HK-2 (cell line): ENCODE data around the gene MRPL58.

Experiments
- DNase-seq: peaks from one replicate; pipeline ENCODE4 v3.0.0-alpha.2; 2018; ENCODE audit not compliant: unreplicated experiment

Gene MRPL58

DNA sequence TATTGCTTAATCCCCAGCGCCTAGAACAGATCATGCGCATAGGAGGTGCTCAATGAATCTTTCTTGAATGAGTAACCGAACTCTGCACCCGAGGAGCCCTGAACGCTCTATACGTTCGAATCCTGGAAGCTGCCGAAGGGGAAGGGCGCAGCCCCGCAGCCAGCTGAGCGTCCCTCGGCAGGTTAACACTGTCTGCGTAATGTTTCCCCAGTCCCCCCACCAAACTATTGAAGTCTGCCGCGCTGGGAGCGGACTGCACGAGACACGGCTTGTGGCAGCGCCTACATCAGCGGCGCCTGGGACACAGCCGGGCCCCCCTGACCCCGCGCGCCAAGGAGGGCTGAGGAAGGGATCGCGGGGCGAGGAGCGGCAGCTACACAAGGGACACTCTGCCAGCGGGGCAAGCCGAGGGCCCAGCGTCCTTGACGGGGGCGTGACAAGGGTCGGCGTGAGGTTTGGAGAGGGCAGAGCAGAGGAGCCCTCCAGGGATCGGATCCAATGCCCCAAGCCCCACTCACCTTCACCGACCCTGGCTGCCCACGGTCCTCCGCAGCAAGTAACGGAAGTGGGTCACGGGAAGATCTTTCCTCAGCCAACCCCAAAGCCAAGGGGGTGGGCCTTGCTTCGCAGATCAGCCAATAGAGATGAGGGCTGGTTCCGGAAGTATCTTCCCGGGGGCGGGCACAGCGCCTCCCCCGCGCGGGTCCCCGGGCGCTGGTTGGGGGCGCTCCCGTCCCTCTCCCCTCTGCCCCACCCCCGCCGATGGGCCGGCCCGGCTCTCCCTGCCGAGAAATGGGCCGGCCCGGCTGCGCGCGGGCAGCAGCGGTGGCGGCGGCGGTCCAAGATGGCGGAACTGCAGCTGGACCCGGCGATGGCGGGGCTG is 34.2 kb downstream of the MRPL58 start, which contains the start of the genes ATP5PD and KCTD2:
ATP5PD (minus strand) TSS at position 563 of the 883 bp plus-strand sequence. CDS start 4,319 bp downstream, outside the sequence.
KCTD2 (plus strand) TSS at position 819 of the 883 bp plus-strand sequence; CDS start at position 845, 26 bp downstream.
- peak; percentile 95 for DNase-seq

DNA sequence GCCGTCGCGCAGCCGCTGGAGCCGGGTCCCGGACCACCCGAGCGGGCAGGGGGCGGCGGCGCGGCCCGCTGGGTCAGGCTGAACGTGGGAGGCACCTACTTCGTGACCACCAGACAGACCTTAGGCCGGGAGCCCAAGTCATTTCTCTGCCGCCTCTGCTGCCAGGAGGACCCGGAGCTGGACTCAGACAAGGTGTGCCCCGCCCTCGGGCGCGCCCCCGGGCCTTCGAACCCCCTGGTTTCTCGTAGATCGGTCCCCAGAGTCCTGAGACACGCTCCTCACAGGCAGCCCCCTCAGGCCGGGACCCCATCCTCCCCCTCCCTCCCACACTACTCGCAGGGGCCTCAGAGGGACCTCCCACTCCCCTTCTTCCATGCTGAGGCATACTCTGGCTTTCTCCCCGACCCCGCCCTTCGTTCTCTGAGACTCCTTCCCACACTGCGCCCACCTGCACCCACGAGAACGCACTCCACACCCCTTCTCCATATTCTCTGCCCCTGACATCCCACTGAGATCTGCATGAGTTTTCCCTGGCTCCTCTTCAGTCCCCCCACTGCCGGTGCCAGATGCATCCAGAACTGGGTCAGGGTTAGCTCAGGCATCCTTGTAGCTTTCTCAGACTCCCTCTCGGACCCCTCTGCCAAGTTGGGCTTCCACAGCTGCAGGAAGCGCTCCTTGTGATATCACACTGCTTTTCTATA is 35.1 kb downstream of the MRPL58 start:
- DNase-seq, result peak; percentile 19

DNA sequence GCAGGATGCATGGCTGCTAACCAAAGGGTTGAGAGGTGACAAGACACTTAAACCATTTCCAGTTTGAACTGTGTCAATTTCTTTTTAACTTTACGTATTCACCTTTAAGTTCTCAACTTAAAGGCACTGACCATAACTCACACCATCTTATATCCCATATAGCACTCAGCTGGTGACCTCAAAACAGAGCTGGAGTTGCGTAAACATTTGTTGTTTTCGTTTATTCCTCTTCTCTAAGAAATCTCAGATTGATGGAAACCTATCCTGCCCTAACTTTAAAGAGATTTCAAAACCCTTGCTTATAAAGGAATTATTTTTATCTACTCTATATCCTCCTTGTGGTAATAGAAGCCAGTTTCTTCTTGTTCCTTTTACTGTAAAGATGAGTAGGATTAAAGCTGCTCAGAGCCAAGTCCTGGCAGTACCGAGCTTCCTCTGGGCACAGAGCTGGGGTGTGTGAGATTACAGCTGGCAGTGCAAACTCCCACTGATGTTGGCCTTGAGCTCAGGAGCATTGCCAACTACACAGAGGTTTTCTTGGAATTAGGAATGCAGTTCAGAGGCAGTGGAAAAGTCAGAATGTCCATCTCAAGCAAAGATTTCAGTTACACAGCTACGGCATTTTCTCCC is 35.9 kb downstream of the MRPL58 start:
- no peak for DNase-seq

DNA sequence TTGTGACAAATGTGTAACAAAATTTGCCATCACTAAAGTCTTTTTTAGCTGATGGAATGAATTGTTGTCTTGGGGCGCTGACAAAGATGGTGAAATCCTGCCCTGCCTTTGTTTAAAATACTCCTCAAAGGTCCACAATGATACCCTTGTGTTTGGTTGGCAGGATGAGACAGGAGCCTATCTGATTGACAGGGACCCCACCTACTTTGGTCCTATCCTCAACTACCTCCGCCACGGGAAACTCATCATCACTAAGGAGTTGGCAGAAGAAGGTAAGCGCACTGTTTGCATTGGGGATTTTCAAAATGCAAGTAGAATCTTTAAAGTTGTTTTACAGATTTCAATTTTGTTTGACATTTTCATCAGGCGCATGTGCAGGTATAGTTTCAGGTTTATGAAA is 36.6 kb downstream of the MRPL58 start:
- DNase-seq, result no peak

DNA sequence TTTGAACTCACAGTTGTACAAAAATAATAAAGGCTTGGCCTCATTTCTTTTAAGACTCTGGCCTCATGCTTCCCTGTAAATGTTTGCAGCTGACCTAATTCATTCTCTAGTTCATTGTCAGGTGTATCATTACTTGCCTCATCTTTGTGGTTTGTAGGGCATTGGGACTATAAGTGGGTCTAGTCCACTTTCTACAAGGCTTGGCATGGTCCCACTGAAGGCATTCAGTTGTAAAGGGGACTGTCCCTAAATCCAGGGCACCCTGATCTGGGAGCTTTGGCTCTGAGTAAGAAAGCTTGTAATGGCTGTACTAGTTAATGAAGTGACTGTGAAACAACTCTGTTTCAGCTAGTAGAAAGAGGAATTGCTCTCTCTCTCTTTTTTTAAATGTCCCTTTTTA is 37.2 kb downstream of the MRPL58 start:
- no peak for DNase-seq

DNA sequence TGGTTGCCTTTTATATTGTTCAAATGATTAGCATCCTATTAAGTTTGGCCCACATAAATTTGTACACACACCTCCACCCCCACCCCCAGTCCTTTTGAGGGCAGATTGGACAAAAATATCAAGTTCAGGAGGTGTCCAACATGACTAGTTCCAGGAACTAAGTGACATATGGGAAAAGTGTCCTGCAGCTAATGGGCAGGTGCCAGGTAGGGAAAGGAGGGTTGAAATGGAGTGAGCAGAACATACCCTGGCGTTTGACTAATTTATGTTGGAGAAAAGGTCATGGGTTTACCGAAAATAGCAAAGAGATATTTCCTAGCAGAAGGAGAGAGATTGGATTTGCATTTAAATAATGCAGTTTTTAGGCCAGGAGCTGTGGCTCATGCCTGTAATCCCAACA is 39.5 kb downstream of the MRPL58 start:
- DNase-seq, result no peak

DNA sequence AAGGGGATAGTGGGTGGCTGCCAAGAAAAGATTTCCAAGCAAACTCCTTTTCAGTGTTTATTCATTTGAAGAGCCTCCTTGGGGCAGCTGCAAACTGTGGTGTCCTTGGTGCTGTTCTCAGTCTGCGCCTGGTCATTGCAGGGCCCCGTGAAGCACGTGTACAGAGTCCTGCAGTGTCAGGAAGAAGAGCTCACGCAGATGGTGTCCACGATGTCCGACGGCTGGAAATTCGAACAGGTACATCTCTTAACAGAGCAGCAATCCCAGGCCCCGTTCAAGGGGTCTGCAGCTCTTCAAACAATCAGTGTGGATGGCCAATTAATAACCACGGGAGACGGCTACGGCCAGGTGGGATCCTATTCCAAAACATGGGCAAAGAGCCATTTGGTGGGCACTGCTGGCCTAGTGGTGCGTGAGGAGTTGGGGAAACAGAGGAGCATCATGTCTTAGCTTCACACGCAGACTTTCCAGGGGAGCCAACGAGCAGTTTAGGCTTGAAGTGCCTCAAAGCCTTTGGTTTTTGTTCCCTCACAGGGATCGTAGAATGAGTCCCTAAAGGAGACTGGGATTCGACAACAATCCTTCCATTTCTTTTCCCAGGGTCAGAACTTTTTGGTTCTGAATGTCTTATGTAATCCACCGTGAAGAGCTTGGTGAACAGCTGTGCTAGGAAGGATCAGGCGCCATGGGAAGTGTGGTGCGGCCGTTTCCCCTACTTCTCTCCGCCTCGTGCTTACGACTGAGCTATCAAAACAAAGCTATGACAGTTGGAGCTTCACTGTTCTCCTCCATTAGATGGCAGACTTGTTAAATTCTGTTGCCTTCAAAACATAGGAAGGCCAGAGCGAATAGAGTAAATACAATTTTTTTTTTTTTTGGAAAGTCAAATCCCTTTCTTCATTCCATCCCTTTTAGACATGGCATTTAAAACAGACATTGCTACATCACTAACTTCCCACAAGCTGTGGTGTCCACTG is 47.2 kb downstream of the MRPL58 start:
- no peak for DNase-seq

DNA sequence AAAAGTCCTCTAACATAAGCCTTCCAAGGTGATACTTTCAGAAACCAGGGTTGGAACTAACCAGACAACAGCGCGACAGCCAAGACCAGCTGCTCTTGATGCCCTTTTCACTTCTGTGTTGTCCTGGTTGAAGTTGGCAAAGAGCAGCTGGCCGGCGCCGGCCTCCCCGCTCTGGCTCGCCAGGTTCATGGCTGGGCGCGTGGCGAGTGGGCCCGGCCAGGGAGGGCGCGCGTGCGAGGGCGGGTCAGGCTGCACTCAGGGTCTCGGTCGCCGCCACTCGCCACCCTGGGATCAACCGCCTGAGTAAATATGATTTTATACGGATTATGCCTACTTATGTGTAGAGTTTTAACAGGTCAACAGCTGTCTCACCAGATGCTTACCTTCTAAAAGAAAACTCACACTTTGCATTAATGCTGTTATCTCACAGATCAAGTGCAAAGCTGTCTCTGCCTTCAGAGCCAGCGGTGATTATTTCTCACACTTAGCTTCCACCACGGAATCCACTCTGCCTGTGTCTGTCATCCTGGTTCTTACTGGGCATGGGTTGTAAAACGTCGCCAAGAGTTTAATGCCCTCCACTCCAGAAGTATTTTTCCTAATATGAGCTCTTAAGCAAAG is 48.1 kb downstream of the MRPL58 start:
- no peak for DNase-seq

DNA sequence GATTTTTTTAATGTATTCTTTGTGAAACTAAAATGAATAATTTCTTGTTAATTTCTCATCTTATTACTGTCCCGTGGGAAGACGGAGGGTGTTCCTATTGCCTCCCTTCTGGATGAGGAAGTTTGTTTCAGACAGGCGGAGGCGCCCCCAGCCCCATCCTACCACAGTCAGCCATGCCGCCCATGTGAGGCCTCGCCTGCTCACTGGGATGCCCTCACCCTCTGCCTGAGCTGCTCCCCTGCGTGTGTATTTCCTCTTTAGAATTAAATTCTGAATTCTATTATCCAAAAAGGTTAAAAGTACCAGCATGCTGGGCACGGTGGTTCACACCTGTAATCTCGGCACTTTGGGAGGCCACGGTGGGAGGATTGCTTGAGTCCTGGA is 48.6 kb downstream of the MRPL58 start:
- no peak for DNase-seq

DNA sequence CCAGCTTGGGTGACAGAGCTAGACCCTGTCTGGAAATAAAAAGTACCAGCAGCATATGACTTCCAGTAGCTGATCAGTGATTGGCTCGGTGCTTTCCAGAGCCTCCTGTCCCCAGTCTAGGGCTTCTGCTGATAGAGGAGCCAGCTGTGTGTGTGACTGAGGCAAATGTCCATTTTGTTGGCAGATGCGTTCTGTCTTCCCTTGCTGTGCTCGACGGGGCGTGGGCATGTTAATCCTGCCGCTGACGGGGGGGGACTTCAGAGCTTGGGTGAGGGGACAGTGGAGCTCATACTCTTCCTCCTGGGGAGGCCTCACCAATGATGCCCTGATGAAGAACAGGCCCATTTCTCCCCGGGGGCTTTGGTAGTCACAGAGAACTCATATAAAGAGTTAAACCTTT is 49.1 kb downstream of the MRPL58 start:
- DNase-seq, result no peak

DNA sequence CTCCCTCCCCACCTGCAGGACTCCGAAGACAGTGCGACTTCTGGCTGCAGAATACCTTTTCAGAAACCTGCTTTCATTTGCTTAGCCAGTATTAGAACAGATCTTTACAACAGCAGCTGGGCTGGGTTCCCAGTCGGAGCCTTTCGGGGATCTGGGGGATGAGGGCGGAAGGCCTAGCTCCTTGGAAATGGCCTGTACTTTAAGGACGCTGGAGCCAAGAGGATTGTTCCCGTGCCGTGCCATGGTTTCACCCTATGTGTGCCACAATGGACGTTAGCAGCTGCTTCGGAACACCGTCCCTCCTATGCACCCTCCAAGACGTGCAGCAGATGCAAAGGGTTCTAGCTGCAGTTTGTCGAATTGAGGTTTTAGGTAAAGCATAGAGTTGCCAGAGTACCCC is 50.7 kb downstream of the MRPL58 start:
- DNase-seq, result no peak

DNA sequence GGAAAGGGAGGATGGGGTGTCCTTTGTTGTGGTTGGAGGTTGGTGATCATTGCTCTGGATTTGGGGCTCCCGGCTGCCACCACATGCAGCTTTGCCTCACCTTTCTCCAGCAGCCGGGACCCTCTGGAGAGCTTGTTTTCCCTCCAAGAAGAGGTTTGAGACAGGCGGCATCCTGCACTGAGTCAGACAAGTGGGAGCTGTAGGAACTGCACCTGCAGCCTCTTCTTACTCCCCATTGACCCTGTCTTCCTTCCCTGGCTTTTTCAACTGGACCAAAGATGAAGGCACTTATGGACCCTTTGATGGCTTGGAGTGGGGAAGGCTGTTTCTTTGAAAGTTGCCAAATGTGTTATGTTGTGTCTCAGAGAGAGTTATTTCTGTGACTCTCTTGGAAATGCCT is 51.2 kb downstream of the MRPL58 start:
- DNase-seq, result no peak

DNA sequence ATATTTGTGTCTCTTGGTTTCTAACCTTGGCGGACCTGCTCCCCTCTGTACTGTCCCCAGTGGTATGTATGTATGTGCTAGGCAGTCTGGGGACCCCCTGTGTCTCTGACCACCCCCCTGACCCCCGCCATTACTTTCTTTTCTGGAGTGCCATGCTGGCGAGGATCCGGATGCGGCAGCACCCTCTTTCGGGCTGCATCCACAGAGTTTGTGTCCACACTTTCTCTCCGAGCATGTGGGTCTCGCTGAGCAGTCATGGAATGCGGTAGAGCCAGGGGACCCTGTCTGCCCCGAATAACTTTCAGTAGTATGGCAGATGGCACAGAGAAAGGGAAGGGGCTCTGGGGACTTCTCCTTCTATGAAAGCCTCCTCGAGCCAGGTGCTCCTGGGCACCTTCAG is 51.6 kb downstream of the MRPL58 start:
- DNase-seq, result no peak

DNA sequence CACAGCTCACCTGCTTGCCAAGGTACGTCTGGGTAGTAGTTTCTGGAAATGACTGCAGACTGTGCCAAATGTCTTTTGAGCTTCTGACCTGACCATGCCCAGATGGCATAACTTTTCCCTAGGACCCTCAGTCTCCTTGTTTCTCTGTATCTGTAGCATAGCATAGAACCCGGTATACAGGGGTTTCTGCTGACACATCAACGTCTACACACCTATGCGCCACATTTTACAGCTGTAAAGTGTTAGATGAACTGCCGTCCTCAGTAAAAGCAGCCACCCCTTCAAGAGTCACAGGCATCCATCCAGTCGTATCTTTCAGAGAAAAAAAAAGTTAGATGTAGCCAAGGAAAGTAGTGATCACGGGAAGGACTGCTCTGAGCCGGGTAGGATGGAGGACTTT is 52.0 kb downstream of the MRPL58 start:
- no peak for DNase-seq

DNA sequence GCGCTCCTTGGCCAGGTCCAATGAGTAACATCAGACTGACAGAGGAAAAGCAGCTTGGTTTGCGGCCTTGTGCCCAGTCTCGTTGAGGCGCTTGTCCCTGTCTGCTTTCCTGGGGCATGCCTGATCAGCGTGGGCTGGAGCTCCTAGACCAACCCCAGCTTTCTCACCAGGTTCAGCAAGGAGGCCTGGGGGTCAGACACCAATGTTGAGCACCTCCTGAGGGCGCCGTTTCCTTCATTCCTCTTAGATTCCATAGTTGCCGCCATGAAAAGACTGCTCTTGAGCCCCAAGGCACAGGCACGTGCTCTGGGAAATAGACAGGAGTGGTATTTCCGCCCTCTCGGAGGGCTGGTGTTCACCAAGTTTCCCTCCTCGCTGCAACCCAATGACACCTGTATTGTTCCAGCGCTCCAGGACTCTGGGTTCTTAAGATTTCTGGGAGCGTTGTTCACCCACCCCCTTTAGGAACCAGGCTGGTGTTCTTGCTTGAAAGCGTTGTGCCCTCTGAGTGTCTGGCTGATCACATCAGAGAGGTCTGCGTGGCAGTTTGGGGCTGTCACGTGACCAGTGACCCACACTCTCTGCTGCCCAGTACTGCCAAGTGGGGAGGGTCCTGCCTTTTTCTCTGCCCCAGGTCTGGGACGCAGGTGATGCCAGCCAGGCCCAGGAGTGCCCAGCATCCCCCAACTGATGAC is 52.5 kb downstream of the MRPL58 start:
- DNase-seq, result no peak

DNA sequence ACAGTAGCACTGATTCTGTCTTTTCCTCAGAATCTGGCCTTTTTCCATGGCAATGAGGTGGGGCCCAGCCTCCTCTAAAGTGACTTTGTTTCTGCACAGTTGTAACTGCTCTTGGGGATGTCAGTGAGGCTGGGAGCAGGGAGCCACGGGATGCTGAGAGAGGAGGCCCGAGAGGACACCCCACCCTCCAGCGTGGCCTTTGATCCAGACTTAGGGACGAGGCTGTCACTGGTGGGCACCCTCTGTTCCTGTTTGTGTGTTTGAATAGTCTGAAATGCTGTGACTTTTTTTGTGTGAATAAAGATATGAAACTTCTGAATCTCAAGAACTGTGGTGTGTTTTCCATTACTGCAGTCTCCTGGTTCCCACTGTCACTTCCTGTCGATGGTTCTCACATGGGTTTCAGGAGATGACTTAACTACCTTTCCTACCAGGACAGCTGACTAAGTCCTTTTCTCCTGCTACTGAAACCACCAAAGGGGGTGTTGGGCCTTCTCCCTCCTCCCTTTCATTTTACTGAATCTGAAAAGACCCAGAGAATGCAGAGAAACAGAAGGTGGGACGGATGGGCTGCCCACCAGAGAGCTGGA is 53.2 kb downstream of the MRPL58 start:
- DNase-seq, result no peak

DNA sequence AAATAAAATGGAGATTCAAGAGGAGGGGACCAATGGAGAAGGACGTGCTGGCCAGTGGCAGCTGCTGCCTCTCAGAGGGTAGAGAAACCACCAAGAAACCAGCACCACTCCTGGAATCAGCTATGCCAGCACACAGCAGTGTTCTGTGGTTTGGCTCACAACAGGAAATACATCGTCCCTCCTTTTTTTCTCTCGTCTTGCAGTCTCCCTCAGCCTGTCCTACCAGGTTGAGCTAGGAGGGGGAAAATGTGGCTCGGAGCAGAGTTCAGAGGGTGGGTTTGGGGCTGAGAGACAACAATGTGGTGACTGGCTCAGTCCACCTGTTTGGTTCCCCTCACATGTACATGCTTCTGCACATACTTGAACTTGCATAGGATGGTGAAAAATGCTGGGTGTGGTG is 55.4 kb downstream of the MRPL58 start:
- no peak for DNase-seq

DNA sequence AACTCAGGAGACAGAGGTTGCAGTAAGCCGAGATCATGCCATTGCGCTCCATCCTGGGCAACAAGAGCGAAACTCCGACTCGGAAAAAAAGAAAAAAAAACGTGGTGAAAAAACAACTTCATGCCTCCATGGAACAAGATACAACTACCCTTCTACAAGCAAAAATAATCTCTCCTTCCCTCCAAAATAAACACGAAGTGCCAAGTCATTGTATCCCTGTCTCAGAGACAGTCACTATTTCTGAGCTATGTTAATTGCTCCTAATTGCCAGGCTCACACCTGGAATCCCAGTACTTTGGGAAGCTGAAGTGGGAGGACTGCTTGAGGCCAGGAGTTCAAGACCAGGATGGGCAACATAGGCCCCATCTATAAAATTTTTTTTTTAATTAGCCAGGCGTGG is 56.3 kb downstream of the MRPL58 start:
- DNase-seq, result no peak

DNA sequence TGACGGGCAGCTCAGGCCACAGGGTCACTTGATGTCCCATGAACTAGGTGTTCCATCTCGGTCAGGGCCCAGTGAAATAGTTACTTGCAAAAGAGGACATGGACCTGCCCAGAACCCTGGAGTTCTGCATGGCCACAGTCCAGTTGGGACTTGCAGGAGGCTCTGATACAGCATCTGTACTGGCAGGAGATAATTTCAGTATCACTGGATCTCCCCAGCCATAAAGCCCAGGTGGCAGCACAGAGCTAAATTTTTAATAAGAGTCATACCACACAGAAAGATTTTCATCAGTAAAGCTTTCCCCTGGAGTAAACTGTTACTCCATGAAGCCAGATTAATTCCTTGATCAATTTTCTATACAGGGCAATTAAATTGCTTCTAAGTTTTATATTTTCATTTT is 57.3 kb downstream of the MRPL58 start:
- DNase-seq, result no peak
